HepG2 (cell line): ENCODE results near the gene CEP164. TPM values are rescaled to one million over a fixed set of nuclear protein-coding genes. Genes with fewer than 3 reads are reported as not detected.

Experiments
- ATAC-seq: fragments of 200-7000 bp; cut with Tn5 transposase; 3 replicates; pipeline ENCODE4 v1.9.1; 2020; ENCODE audit warnings: mild to moderate bottlenecking, moderate library complexity
- BruUV-seq: library from RNA; stranded (reverse); fragments of 400-500 nt; replicated peaks from 2 replicates; lab custom pipeline; 2021; lab: Mats Ljungman, UMichigan
- CTCF ChIA-PET: fragments of 300-600 bp; formaldehyde crosslinking; extraction: SDS; loops from one replicate; lab custom pipeline; 2021; ENCODE audit warnings: low total read pairs, inconsistent platforms, low intra/inter-chr PET ratio; lab: Yijun Ruan, JAX
- POLR2A ChIA-PET: fragments of 350-600 bp; sonication (Branson Sonifier 250); formaldehyde crosslinking; loops from one replicate; lab custom pipeline; 2020; ENCODE audit warnings: antibody characterized with exemption, inconsistent platforms; lab: Yijun Ruan, JAX
- DNase-seq: peaks from one replicate; pipeline ENCODE4 v3.0.0-alpha.2; 2015; ENCODE audit warnings: low spot score
- FAIRE-seq: peaks from 3 replicates; lab custom pipeline; 2011; peaks lifted over from hg19 to GRCh38; lab: Jason Lieb, UNC
- H2AFZ ChIP-seq: one replicate; pipeline ENCODE4 v1.6.1; 2011; ENCODE audit warnings: low read length, inconsistent platforms
- H3K27ac ChIP-seq: fragments of 300-600 bp; 3 replicates; pipeline ENCODE4 v1.8.0; 2011; ENCODE audit warnings: mixed run types, mild to moderate bottlenecking, mixed read lengths, low read length, inconsistent platforms; ENCODE audit not compliant: insufficient read depth; ENCODE audit errors: extremely low read length
- H3K27me3 ChIP-seq, 2 experiments: fragments of 200-600 bp in 1 of 2; 2 replicates in 1 of 2; 3 replicates in 1 of 2; pipeline versions ENCODE4 v1.6.0 to v1.8.0; 2011; ENCODE audit warnings: low read length in 2 of 2, mild to moderate bottlenecking in 2 of 2, moderate library complexity in 2 of 2, inconsistent platforms in 1 of 2; ENCODE audit not compliant: insufficient read depth in 2 of 2, control insufficient read depth in 1 of 2
- H3K36me3 ChIP-seq, 2 experiments: fragments of 200-600 bp in 1 of 2; replicated peaks in 1 of 2; 2 replicates in 1 of 2; 3 replicates in 1 of 2; pipeline versions ENCODE4 v1.5.1 to v1.8.0; 2011; ENCODE audit warnings: low read length in 2 of 2, inconsistent platforms in 1 of 2; ENCODE audit not compliant: insufficient read depth in 2 of 2, control insufficient read depth in 1 of 2
- H3K4me1 ChIP-seq: 2 replicates; pipeline ENCODE4 v1.5.1; 2012; ENCODE audit warnings: low read length, inconsistent platforms; ENCODE audit not compliant: insufficient read depth
- H3K4me2 ChIP-seq: 2 replicates; pipeline ENCODE4 v1.6.0; 2011; ENCODE audit warnings: low read depth, low read length, inconsistent platforms
- H3K4me3 ChIP-seq, 3 experiments: fragments of 200-600 bp in 1 of 3; sonication (generic), shearing (Covaris generic) in 1 of 3; replicated peaks in 1 of 3; 2 replicates each; pipeline ENCODE4 v1.5.1; 2011 to 2016; ENCODE audit warnings: low read length in 3 of 3, inconsistent platforms in 2 of 3, low read depth in 2 of 3, mild to moderate bottlenecking in 2 of 3, control low read depth in 1 of 3, mixed read lengths in 1 of 3; ENCODE audit not compliant: insufficient read depth in 1 of 3
- H3K79me2 ChIP-seq: one replicate; pipeline ENCODE4 v1.6.1; 2011; ENCODE audit warnings: low read length, inconsistent platforms; ENCODE audit not compliant: insufficient read depth
- H3K9ac ChIP-seq: 2 replicates; pipeline ENCODE4 v1.6.0; 2011; ENCODE audit warnings: mild to moderate bottlenecking, low read depth, low read length, inconsistent platforms; ENCODE audit not compliant: insufficient read depth
- H3K9me3 ChIP-seq: 2 replicates; pipeline ENCODE4 v1.5.1; 2012; ENCODE audit warnings: mild to moderate bottlenecking, low read length
- H4K20me1 ChIP-seq: 2 replicates; pipeline ENCODE4 v1.6.0; 2011; ENCODE audit warnings: inconsistent platforms, mild to moderate bottlenecking, low read length, moderate library complexity; ENCODE audit not compliant: insufficient read depth
- CEBPG ChIP-seq: IDR thresholded peaks from 2 replicates; pipeline ENCODE4 v1.6.1; 2016
- FOXJ3 ChIP-seq: sonication (generic); formaldehyde crosslinking; IDR thresholded peaks from 2 replicates; pipeline ENCODE4 v1.4.0; 2020; ENCODE audit warnings: missing genetic modification reagents, mild to moderate bottlenecking, borderline replicate concordance
- FOXK2 ChIP-seq: fragments of 450-650 bp; IDR thresholded peaks from 2 replicates; pipeline ENCODE4 v1.6.1; 2016
- HOXA7 ChIP-seq: sonication (generic); formaldehyde crosslinking; IDR thresholded peaks from 2 replicates; pipeline ENCODE4 v1.8.1; 2022; ENCODE audit warnings: mild to moderate bottlenecking, missing genetic modification reagents, moderate library complexity
- LCORL ChIP-seq, 2 experiments: fragments of 450-650 bp in 1 of 2; sonication (generic) in 1 of 2; formaldehyde crosslinking in 1 of 2; IDR thresholded peaks; 2 replicates each; pipeline versions ENCODE4 v1.5.0 to v1.6.1; 2017 to 2020; ENCODE audit warnings: antibody characterized with exemption in 1 of 2, missing genetic modification reagents in 1 of 2
- NCOA5 ChIP-seq: sonication (generic); formaldehyde crosslinking; IDR thresholded peaks from 2 replicates; pipeline ENCODE4 v1.4.0; 2020; ENCODE audit warnings: missing genetic modification reagents
- ZFP41 ChIP-seq: sonication (generic); formaldehyde crosslinking; IDR thresholded peaks from 2 replicates; pipeline ENCODE4 v1.4.0; 2020; ENCODE audit warnings: mild to moderate bottlenecking, missing genetic modification reagents, borderline replicate concordance
- ZNF678 ChIP-seq: sonication (generic); formaldehyde crosslinking; IDR thresholded peaks from 2 replicates; pipeline ENCODE4 v1.4.0; 2020; ENCODE audit warnings: mild to moderate bottlenecking, missing genetic modification reagents
- ZSCAN9 ChIP-seq: IDR thresholded peaks from 2 replicates; pipeline ENCODE4 v1.6.1; 2016; ENCODE audit warnings: borderline replicate concordance
- WGBS: methylation state at CpG from one replicate; pipeline ENCODE4 v1.1.6; 2017; ENCODE audit warnings: low lambda C conversion rate; 5-methylcytosine and 5-hydroxymethylcytosine counted together
- in situ Hi-C: cut with HindIII; loops from 2 replicates; pipeline ENCODE4 v1.10.0; 2017; ENCODE audit warnings: low pct_unique_long_range_greater_than_20kb; ENCODE audit not compliant: extremely low pct_ligation_motif_present
- intact Hi-C: fragments of 100-400 bp; cut with micrococcal nuclease; formaldehyde crosslinking; loops from one replicate; pipeline ENCODE4 v1.10.0; 2022; ENCODE audit not compliant: unreplicated experiment
- polyA plus RNA-seq, 8 experiments: library from polyadenylated mRNA; depleted of rRNA in 3 of 8; stranded (reverse) in 7 of 8; unstranded in 1 of 8; fragments of >200 nt; fragmentation: Illumina TruSeq in 4 of 8; extraction: Trizol in 4 of 8; gene quantifications; 2 replicates each; pipeline versions ENCODE4 v1.2.1 to v1.2.3, GENCODE V29; 2011 to 2016; ENCODE audit warnings: low read depth in 4 of 8, missing spikeins in 1 of 8, mixed read lengths in 1 of 8; ENCODE audit not compliant: insufficient read depth in 1 of 8
- total RNA-seq, 5 experiments: library from RNA; depleted of rRNA; stranded (reverse); fragments of >200 nt; fragmentation: Illumina TruSeq; extraction: Trizol; gene quantifications; 2 replicates each; pipeline ENCODE4 v1.2.3, GENCODE V29; 2016; ENCODE audit warnings: low read depth in 1 of 5
- TF ChIP-seq, protein P1 (sequence below): sonication (generic); formaldehyde crosslinking; IDR thresholded peaks from 2 replicates; pipeline ENCODE4 v1.5.0; 2020; ENCODE audit warnings: mild to moderate bottlenecking, missing genetic modification reagents
- TF ChIP-seq, protein P2 (sequence below): sonication (generic); formaldehyde crosslinking; IDR thresholded peaks from 2 replicates; pipeline ENCODE4 v1.4.0; 2020; ENCODE audit warnings: mild to moderate bottlenecking, missing genetic modification reagents, borderline replicate concordance
- TF ChIP-seq, protein P3 (sequence below): sonication (generic); formaldehyde crosslinking; IDR thresholded peaks from 2 replicates; pipeline ENCODE4 v1.4.0; 2020; ENCODE audit warnings: missing genetic modification reagents
- TF ChIP-seq, protein P4 (sequence below), 2 experiments: sonication (generic) in 1 of 2; formaldehyde crosslinking in 1 of 2; IDR thresholded peaks; 2 replicates each; pipeline versions ENCODE4 v1.6.1 to v1.9.0; 2014 to 2022; ENCODE audit warnings: antibody characterized with exemption in 1 of 2, borderline replicate concordance in 1 of 2, inconsistent platforms in 1 of 2, low read depth in 1 of 2, missing genetic modification reagents in 1 of 2
- TF ChIP-seq, protein P5 (sequence below): sonication (generic); formaldehyde crosslinking; IDR thresholded peaks from 2 replicates; pipeline ENCODE4 v1.4.0; 2020; ENCODE audit warnings: missing genetic modification reagents, mild to moderate bottlenecking, borderline replicate concordance

Gene CEP164
- total and polyA plus RNA-seq, 2 of the 13 experiments (the other 11 are each of a cell fraction or from before 2014, with no cell fraction given) = 11.4 to 15.2 TPM

DNA sequence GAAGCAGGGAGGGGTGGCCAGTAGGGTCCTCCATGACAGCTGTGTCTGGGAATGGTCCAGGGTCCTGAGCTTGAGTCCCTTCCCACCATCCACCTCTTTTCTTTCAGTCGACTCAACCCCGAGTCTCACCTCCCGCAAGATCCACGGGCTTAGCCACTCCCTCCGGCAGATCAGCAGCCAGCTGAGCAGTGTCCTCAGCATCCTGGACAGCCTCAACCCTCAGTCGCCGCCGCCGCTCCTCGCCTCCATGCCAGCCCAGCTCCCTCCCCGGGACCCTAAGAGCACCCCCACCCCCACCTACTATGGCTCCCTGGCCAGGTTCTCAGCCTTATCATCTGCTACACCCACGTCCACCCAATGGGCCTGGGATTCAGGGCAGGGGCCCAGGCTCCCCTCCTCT is 81.9 kb downstream of the CEP164 start:
- H3K36me3 ChIP-seq = peaks cover 1 to 4% of the 10 kb centered on the region in 2 experiments; a peak in 3 of 5 replicates
- ChIA-PET POLR2A (no interaction called here), CTCF (no interaction called here)
- H3K4me2 ChIP-seq = no peak overlapping the region
- no TSS peak for BruUV-seq
- FAIRE-seq = no peak
- WGBS = 98% methylated on average over 12 of the region's 12 CpGs
- H3K27me3 ChIP-seq = no peaks in the 10 kb centered on the region
- no peak for DNase-seq
- no peaks in the 10 kb centered on the region for H3K79me2 ChIP-seq
- intact Hi-C loops (no loop called here), in situ Hi-C loops (no loop called here)
- H3K4me3 ChIP-seq = no peak overlapping the region
- H2AFZ ChIP-seq = no peak overlapping the region
- no peak overlapping the region for H3K9ac ChIP-seq
- no peaks in the 10 kb centered on the region for H4K20me1 ChIP-seq
- no peak overlapping the region for H3K27ac ChIP-seq
- peaks cover 17% of the 10 kb centered on the region for H3K4me1 ChIP-seq
- ATAC-seq = no peak
- H3K9me3 ChIP-seq = peaks cover 7% of the 10 kb centered on the region
- TF ChIP-seq, protein P1, sequence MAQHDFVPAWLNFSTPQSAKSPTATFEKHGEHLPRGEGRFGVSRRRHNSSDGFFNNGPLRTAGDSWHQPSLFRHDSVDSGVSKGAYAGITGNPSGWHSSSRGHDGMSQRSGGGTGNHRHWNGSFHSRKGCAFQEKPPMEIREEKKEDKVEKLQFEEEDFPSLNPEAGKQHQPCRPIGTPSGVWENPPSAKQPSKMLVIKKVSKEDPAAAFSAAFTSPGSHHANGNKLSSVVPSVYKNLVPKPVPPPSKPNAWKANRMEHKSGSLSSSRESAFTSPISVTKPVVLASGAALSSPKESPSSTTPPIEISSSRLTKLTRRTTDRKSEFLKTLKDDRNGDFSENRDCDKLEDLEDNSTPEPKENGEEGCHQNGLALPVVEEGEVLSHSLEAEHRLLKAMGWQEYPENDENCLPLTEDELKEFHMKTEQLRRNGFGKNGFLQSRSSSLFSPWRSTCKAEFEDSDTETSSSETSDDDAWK = no peak
- TF ChIP-seq ZSCAN9 (CRISPR knock-in tag) = no peak
- TF ChIP-seq, protein P2, sequence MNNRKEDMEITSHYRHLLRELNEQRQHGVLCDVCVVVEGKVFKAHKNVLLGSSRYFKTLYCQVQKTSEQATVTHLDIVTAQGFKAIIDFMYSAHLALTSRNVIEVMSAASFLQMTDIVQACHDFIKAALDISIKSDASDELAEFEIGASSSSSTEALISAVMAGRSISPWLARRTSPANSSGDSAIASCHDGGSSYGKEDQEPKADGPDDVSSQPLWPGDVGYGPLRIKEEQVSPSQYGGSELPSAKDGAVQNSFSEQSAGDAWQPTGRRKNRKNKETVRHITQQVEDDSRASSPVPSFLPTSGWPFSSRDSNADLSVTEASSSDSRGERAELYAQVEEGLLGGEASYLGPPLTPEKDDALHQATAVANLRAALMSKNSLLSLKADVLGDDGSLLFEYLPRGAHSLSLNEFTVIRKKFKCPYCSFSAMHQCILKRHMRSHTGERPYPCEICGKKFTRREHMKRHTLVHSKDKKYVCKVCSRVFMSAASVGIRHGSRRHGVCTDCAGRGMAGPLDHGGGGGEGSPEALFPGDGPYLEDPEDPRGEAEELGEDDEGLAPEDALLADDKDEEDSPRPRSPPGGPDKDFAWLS (CRISPR knock-in tag) = no peak
- TF ChIP-seq NCOA5 = no peak
- no peak for TF ChIP-seq LCORL (IDR thresholded peaks at IDR 0.05)
- TF ChIP-seq LCORL (CRISPR knock-in tag; IDR thresholded peaks at IDR 0.05) = no peak
- TF ChIP-seq ZNF678 (CRISPR knock-in tag) = no peak
- TF ChIP-seq FOXJ3 (CRISPR knock-in tag) = no peak
- TF ChIP-seq, protein P3, sequence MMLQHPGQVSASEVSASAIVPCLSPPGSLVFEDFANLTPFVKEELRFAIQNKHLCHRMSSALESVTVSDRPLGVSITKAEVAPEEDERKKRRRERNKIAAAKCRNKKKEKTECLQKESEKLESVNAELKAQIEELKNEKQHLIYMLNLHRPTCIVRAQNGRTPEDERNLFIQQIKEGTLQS (CRISPR knock-in tag) = no peak
- no peak for TF ChIP-seq FOXK2
- TF ChIP-seq HOXA7 (CRISPR knock-in tag) = no peak
- no peak for TF ChIP-seq CEBPG
- TF ChIP-seq ZFP41 (CRISPR knock-in tag) = no peak
- TF ChIP-seq, protein P4, sequence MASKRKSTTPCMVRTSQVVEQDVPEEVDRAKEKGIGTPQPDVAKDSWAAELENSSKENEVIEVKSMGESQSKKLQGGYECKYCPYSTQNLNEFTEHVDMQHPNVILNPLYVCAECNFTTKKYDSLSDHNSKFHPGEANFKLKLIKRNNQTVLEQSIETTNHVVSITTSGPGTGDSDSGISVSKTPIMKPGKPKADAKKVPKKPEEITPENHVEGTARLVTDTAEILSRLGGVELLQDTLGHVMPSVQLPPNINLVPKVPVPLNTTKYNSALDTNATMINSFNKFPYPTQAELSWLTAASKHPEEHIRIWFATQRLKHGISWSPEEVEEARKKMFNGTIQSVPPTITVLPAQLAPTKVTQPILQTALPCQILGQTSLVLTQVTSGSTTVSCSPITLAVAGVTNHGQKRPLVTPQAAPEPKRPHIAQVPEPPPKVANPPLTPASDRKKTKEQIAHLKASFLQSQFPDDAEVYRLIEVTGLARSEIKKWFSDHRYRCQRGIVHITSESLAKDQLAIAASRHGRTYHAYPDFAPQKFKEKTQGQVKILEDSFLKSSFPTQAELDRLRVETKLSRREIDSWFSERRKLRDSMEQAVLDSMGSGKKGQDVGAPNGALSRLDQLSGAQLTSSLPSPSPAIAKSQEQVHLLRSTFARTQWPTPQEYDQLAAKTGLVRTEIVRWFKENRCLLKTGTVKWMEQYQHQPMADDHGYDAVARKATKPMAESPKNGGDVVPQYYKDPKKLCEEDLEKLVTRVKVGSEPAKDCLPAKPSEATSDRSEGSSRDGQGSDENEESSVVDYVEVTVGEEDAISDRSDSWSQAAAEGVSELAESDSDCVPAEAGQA (IDR thresholded peaks at IDR 0.05; ENCODE audit: low read depth) = no peak
- TF ChIP-seq, protein P4 (CRISPR knock-in tag; IDR thresholded peaks at IDR 0.05; ENCODE audit: borderline replicate concordance) = no peak
- TF ChIP-seq, protein P5, sequence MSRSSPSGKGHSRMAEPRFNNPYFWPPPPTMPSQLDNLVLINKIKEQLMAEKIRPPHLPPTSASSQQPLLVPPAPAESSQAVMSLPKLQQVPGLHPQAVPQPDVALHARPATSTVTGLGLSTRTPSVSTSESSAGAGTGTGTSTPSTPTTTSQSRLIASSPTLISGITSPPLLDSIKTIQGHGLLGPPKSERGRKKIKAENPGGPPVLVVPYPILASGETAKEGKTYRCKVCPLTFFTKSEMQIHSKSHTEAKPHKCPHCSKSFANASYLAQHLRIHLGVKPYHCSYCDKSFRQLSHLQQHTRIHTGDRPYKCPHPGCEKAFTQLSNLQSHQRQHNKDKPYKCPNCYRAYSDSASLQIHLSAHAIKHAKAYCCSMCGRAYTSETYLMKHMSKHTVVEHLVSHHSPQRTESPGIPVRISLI (CRISPR knock-in tag) = no peak
